Left ventricle myocardium inferior (tissue), 1 donor: ENCODE data around the gene DOK4. TPM values are rescaled to one million over a fixed set of nuclear protein-coding genes. Genes with fewer than 3 reads are reported as not detected.

ENCODE experiments used
- DNase-seq: peaks from one replicate; pipeline ENCODE4 v3.0.0-alpha.2; 2020
- H3K27ac ChIP-seq: fragments of 200-600 bp; replicated peaks from 2 replicates; pipeline ENCODE4 v1.8.0; 2021
- H3K27me3 ChIP-seq: fragments of 200-600 bp; 2 replicates; pipeline ENCODE4 v1.8.0; 2021; ENCODE audit warnings: low read depth
- H3K36me3 ChIP-seq: fragments of 200-600 bp; 2 replicates; pipeline ENCODE4 v1.8.0; 2021
- H3K4me1 ChIP-seq: fragments of 200-600 bp; 2 replicates; pipeline ENCODE4 v1.8.0; 2021
- H3K4me3 ChIP-seq: fragments of 200-600 bp; 2 replicates; pipeline ENCODE4 v1.8.0; 2021; ENCODE audit warnings: mild to moderate bottlenecking, moderate library complexity
- H3K9me3 ChIP-seq: fragments of 200-600 bp; replicated peaks from 2 replicates; pipeline ENCODE4 v1.8.0; 2021
- intact Hi-C: fragments of 100-400 bp; cut with micrococcal nuclease; formaldehyde crosslinking; loops from one replicate; pipeline ENCODE4 v1.11.0; 2022
- long read RNA-seq: library from polyadenylated mRNA; unstranded; transcript quantifications from one replicate; pipeline ENCODE4 v2.0.0, GENCODE V29; 2021
- total RNA-seq: library from RNA; stranded (reverse); fragmentation: NEBNext Ultra II Directional; extraction: Animal tissue kit (Norgen Biotek cat#: 25700); gene quantifications from one replicate; pipeline ENCODE4 v1.2.1, GENCODE V29; 2021
- TF ChIP-seq, protein P1 (sequence below): fragments of 200-600 bp; IDR thresholded peaks from 2 replicates; pipeline ENCODE4 v1.8.0; 2021; ENCODE audit warnings: antibody characterized with exemption, mild to moderate bottlenecking, borderline replicate concordance
- donor health status: DM: no; HTN: yes; CAD: no; lungs with severe emphysema.

DOK4 gene
- total RNA-seq, result 10.0 TPM
- long read RNA-seq, transcript DOK4-201 (9 exons, 2,772 nt), result major isoform, 8 of 29 reads
- long read RNA-seq, partial matches to known transcripts, result 8 of 29 reads
- long read RNA-seq, other reads (novel, unspliced or antisense), result 13 of 29 reads

DNA sequence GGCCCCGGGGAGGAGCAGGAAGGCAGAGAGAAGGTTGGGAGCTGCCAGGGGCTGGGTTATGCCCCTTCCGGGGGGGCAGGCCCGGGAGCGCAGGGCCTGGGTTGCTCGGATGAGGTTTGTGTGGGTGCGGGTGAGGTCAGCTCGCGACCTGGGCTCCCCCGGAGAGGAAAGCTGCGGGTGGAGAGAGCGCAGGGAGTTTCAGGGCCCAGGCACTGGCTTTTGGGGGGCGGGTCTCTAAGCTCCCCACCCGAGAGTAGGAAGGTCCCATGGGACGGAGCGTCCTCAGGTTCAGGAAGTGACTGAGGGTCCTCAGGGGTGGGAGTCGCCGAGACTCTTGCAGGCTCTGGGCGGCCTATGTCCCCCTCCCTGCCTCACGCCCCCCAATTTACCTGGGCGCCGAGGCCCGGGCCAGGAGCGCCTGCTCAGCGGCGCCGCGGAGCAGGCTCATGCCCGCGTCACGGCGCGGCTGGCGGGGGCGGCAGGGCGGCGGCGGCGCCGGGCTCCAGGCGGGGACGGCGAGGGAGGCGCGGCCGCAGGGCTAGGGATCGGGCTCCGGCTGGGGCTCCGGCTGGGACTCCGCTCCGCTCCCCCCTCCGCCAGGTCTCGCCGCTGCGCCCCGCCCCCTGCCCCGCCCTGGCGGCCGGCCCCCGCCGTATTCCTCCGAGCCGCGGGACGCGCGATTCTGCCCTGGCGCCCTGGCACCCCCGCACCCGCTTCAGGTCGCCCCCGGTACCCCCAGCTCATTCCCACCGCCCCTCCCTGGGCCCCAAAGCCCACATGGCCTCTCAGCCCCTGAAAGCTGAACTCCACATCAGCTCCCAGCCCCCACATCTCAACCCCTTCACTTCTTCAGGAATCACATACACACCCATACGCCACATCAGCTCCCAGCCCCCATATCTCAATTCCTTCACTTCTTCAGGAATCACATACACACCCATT lies at the start of gene DOK4:
Gene DOK4 (minus strand): TSS at position 578 of the 942 bp plus-strand sequence. CDS start 6,986 bp downstream, outside the sequence.
- H3K36me3 ChIP-seq, result no peaks in the 10 kb centered on the region
- H3K27me3 ChIP-seq, result no peaks in the 10 kb centered on the region
- peak within 1 kb of the TSS; percentile 75 for H3K27ac ChIP-seq
- peak; percentile 87 for DNase-seq
- TF ChIP-seq, protein P1, sequence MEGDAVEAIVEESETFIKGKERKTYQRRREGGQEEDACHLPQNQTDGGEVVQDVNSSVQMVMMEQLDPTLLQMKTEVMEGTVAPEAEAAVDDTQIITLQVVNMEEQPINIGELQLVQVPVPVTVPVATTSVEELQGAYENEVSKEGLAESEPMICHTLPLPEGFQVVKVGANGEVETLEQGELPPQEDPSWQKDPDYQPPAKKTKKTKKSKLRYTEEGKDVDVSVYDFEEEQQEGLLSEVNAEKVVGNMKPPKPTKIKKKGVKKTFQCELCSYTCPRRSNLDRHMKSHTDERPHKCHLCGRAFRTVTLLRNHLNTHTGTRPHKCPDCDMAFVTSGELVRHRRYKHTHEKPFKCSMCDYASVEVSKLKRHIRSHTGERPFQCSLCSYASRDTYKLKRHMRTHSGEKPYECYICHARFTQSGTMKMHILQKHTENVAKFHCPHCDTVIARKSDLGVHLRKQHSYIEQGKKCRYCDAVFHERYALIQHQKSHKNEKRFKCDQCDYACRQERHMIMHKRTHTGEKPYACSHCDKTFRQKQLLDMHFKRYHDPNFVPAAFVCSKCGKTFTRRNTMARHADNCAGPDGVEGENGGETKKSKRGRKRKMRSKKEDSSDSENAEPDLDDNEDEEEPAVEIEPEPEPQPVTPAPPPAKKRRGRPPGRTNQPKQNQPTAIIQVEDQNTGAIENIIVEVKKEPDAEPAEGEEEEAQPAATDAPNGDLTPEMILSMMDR, result no peak
- peaks cover 27% of the 10 kb centered on the region for H3K4me1 ChIP-seq
- intact Hi-C loops, result no loop called here
- peak within 1 kb of the TSS; percentile 80 for H3K4me3 ChIP-seq
- H3K9me3 ChIP-seq, result no peaks in the 10 kb centered on the region

DNA sequence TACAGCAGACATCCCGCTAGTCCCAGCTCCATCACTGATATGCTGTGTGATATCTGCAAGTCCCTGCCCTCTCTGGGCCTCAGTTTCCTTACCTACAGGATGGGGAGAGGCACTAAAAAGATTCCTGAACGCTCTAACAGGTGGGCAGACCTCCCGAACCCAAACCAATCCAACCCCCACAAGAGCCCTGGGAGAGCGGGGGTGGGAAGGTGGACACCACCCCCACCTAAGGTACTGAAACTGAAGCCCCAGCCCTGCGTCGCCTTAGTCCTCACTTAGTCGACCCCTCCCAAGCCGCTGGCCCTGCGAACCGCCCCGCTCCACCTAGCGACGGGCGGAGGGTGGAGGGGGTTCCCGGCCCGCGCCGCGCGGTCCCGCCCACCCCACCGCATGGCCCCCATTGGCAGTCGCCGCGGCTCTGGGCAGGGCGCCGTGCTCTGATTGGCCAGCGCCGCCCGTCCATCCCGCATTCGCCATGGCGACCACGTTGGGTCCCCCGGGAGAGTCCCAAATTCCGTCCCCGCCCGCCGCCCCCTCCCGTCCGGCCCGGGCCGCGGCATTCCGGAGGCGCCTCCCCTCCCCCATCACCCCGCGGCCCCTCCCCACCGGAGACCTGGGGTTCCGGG lies 49.5 kb upstream of the DOK4 start:
- DNase-seq, result peak; percentile 96
- peaks cover 51% of the 10 kb centered on the region for H3K4me1 ChIP-seq
- intact Hi-C loops, result no loop called here

DNA sequence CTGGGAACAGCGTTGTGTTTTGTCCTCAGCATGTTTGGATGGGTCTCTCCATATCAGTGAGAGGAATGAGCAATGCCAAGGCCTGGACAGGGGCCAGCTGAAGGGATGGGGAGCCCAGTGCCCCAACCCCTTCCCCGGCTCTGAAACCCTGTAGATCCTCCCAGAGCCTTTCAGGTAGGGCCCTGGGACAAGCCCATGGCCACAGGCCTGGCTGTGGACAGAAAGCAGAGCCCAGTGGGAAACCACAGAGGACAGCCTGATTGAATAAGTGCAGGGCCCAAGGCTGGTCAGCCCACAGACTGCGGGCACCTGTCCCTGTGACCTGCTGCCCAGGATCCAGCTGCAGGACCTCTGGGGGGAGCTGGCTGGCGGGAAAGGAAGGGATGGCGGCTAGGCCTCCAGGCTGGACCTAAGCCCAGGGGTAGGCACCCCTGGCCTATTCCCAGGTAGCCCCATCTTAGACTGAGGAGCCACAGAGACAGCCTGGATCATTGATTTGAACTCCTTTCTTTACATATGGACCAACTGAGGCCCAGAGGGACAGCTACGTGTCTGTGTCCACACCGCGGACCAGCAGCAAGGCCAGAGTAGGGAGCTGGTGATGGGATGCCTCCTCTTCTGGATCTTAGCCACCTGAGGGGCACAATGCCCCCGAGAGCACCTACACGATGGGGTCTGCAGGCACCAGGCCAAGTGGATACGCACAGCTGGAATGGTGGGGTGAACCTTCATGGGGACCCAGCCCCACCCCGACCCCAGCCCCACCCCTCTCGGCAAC lies 48.8 kb upstream of the DOK4 start:
- intact Hi-C loops, result no loop called here
- Histone ChIP-seq H3K9me3 (no peaks in the 10 kb centered on the region), H3K4me1 (peaks cover 58% of the 10 kb centered on the region), H3K4me3 (peak overlapping the region; percentile 94), H3K27me3 (no peaks in the 10 kb centered on the region), H3K36me3 (no peaks in the 10 kb centered on the region), H3K27ac (peak overlapping the region; percentile 96)
- DNase-seq, result no peak
- TF ChIP-seq, protein P1, result no peak

More for the DNA sequence above, 49.5 kb upstream of the DOK4 start:
- no peaks in the 10 kb centered on the region for H3K9me3 ChIP-seq
- H3K36me3 ChIP-seq, result no peaks in the 10 kb centered on the region
- no peaks in the 10 kb centered on the region for H3K27me3 ChIP-seq
- peak overlapping the region; percentile 96 for H3K27ac ChIP-seq
- peak overlapping the region; percentile 94 for H3K4me3 ChIP-seq
- TF ChIP-seq, protein P1, result peak; percentile 44

DNA sequence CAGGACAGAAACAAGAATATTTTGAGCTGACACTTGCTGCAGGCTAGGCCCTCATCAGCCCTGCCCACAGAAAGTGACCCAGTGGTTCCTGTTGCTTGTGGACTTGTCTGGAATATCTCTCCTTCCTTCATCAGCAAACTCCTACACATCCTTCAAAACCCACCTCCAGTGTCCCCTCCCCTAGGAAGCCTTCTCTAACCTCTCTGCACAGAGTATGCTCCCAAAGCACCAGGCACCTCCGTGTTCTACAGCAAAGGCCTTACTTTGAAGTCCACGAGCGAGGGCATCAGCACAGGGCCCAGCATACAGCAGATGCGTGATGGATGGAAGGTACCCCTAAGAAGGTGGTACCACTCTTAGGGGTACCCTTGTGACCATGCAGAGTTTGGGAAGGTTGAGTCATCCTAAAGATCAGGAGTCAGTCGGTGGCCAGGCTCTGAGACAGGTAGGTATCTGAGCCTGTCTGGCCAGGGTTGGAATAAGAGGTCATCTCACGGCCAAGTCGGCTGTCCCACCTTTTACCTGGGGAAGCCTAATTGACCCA lies 48.1 kb upstream of the DOK4 start:
- no peaks in the 10 kb centered on the region for H3K9me3 ChIP-seq
- intact Hi-C loops, result no loop called here
- no peak overlapping the region for H3K4me3 ChIP-seq
- TF ChIP-seq, protein P1, result no peak
- H3K4me1 ChIP-seq, result peaks cover 65% of the 10 kb centered on the region
- DNase-seq, result no peak
- H3K27ac ChIP-seq, result peak overlapping the region; percentile 36
- no peaks in the 10 kb centered on the region for H3K36me3 ChIP-seq
- no peaks in the 10 kb centered on the region for H3K27me3 ChIP-seq
